Measurements from ENCODE around the gene PARS2. TPM values are rescaled to one million over a fixed set of nuclear protein-coding genes. Genes with fewer than 3 reads are reported as not detected.

Gene PARS2
- total and polyA plus RNA-seq, 2 experiments from 2014 or later, result 5.9 to 13.6 TPM

GRCh38 chr1:54777011-54777410 lies 12.7 kb upstream of the PARS2 start:
- Mint-ChIP-seq H3K27ac (no peak overlapping the region), H3K27me3 (ENCODE audit: insufficient read depth, low read depth, poor library complexity) (peaks cover 26% of the 10 kb centered on the region), H3K9me3 (no peaks in the 10 kb centered on the region; the same call in 2 of the 3 replicates), H3K4me3 (no peak overlapping the region), H3K36me3 (ENCODE audit: low read depth) (no peaks in the 10 kb centered on the region; the same call in 2 of the 3 replicates), H3K4me1 (peaks cover 12% of the 10 kb centered on the region; the same call in 2 of the 3 replicates)
- Histone ChIP-seq H2AFZ (no peak overlapping the region), H3K27ac (ENCODE audit: low read depth) (no peak overlapping the region), H3K4me3 (no peak overlapping the region), H3K4me2 (no peak overlapping the region), H3K9me2 (ENCODE audit: insufficient read depth) (peaks cover 3% of the 10 kb centered on the region; the same call in 1 of the 2 replicates), H3K4me1 (ENCODE audit: insufficient read depth) (peaks cover 4% of the 10 kb centered on the region; the same call in 1 of the 2 replicates), H3F3A (replicated peaks; ENCODE audit: low read depth) (peaks cover 8% of the 10 kb centered on the region), H4K20me1 (replicated peaks; ENCODE audit: insufficient read depth) (0 out of 2 replicates have a peak, but pooled peaks cover 2% of the 10 kb centered on the region), H3K27me3 (ENCODE audit: insufficient read depth) (peaks cover 28% of the 10 kb centered on the region), H3K36me3 (ENCODE audit: insufficient read depth) (no peaks in the 10 kb centered on the region), H3K79me2 (replicated peaks; ENCODE audit: insufficient read depth) (no peaks in the 10 kb centered on the region)
- ATAC-seq (no peak), DNase-seq (ENCODE audit: low spot score) (no peak)
- TF ChIP-seq, protein P1, sequence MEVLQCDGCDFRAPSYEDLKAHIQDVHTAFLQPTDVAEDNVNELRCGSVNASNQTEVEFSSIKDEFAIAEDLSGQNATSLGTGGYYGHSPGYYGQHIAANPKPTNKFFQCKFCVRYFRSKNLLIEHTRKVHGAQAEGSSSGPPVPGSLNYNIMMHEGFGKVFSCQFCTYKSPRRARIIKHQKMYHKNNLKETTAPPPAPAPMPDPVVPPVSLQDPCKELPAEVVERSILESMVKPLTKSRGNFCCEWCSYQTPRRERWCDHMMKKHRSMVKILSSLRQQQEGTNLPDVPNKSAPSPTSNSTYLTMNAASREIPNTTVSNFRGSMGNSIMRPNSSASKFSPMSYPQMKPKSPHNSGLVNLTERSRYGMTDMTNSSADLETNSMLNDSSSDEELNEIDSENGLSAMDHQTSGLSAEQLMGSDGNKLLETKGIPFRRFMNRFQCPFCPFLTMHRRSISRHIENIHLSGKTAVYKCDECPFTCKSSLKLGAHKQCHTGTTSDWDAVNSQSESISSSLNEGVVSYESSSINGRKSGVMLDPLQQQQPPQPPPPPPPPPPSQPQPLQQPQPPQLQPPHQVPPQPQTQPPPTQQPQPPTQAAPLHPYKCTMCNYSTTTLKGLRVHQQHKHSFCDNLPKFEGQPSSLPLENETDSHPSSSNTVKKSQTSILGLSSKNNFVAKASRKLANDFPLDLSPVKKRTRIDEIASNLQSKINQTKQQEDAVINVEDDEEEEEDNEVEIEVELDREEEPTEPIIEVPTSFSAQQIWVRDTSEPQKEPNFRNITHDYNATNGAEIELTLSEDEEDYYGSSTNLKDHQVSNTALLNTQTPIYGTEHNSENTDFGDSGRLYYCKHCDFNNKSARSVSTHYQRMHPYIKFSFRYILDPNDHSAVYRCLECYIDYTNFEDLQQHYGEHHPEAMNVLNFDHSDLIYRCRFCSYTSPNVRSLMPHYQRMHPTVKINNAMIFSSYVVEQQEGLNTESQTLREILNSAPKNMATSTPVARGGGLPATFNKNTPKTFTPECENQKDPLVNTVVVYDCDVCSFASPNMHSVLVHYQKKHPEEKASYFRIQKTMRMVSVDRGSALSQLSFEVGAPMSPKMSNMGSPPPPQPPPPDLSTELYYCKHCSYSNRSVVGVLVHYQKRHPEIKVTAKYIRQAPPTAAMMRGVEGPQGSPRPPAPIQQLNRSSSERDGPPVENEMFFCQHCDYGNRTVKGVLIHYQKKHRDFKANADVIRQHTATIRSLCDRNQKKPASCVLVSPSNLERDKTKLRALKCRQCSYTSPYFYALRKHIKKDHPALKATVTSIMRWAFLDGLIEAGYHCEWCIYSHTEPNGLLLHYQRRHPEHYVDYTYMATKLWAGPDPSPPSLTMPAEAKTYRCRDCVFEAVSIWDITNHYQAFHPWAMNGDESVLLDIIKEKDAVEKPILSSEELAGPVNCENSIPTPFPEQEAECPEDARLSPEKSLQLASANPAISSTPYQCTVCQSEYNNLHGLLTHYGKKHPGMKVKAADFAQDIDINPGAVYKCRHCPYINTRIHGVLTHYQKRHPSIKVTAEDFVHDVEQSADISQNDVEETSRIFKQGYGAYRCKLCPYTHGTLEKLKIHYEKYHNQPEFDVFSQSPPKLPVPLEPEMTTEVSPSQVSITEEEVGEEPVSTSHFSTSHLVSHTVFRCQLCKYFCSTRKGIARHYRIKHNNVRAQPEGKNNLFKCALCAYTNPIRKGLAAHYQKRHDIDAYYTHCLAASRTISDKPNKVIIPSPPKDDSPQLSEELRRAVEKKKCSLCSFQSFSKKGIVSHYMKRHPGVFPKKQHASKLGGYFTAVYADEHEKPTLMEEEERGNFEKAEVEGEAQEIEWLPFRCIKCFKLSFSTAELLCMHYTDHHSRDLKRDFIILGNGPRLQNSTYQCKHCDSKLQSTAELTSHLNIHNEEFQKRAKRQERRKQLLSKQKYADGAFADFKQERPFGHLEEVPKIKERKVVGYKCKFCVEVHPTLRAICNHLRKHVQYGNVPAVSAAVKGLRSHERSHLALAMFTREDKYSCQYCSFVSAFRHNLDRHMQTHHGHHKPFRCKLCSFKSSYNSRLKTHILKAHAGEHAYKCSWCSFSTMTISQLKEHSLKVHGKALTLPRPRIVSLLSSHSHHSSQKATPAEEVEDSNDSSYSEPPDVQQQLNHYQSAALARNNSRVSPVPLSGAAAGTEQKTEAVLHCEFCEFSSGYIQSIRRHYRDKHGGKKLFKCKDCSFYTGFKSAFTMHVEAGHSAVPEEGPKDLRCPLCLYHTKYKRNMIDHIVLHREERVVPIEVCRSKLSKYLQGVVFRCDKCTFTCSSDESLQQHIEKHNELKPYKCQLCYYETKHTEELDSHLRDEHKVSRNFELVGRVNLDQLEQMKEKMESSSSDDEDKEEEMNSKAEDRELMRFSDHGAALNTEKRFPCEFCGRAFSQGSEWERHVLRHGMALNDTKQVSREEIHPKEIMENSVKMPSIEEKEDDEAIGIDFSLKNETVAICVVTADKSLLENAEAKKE (CRISPR knock-in tag; IDR thresholded peaks at IDR 0.05), result no peak
- TF ChIP-seq CREB1 (CRISPR knock-in tag; IDR thresholded peaks at IDR 0.05; ENCODE audit: low read depth), result no peak
- no peak for TF ChIP-seq NANOG (IDR thresholded peaks at IDR 0.05; ENCODE audit: borderline replicate concordance)
- no peak for TF ChIP-seq POLR2AphosphoS5 (IDR thresholded peaks at IDR 0.05; ENCODE audit: low read depth)
- TF ChIP-seq EZH2phosphoT487 (IDR thresholded peaks at IDR 0.05; ENCODE audit: unreplicated experiment), result no peak
- no peak for TF ChIP-seq CTCF (conservative IDR thresholded peaks at IDR 0.05; ENCODE audit: low read depth in 2 of 2)
- no peak for TF ChIP-seq STAT1 (IDR thresholded peaks at IDR 0.05; ENCODE audit: unreplicated experiment)
- no peak for TF ChIP-seq EZH2 (IDR thresholded peaks at IDR 0.05; ENCODE audit: low read depth, unreplicated experiment)
- TF ChIP-seq, protein P2, sequence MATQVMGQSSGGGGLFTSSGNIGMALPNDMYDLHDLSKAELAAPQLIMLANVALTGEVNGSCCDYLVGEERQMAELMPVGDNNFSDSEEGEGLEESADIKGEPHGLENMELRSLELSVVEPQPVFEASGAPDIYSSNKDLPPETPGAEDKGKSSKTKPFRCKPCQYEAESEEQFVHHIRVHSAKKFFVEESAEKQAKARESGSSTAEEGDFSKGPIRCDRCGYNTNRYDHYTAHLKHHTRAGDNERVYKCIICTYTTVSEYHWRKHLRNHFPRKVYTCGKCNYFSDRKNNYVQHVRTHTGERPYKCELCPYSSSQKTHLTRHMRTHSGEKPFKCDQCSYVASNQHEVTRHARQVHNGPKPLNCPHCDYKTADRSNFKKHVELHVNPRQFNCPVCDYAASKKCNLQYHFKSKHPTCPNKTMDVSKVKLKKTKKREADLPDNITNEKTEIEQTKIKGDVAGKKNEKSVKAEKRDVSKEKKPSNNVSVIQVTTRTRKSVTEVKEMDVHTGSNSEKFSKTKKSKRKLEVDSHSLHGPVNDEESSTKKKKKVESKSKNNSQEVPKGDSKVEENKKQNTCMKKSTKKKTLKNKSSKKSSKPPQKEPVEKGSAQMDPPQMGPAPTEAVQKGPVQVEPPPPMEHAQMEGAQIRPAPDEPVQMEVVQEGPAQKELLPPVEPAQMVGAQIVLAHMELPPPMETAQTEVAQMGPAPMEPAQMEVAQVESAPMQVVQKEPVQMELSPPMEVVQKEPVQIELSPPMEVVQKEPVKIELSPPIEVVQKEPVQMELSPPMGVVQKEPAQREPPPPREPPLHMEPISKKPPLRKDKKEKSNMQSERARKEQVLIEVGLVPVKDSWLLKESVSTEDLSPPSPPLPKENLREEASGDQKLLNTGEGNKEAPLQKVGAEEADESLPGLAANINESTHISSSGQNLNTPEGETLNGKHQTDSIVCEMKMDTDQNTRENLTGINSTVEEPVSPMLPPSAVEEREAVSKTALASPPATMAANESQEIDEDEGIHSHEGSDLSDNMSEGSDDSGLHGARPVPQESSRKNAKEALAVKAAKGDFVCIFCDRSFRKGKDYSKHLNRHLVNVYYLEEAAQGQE (IDR thresholded peaks at IDR 0.05; ENCODE audit: unreplicated experiment), result no peak
- no peak for TF ChIP-seq JUNB (IDR thresholded peaks at IDR 0.05; ENCODE audit: unreplicated experiment)
- TF ChIP-seq, protein P3, sequence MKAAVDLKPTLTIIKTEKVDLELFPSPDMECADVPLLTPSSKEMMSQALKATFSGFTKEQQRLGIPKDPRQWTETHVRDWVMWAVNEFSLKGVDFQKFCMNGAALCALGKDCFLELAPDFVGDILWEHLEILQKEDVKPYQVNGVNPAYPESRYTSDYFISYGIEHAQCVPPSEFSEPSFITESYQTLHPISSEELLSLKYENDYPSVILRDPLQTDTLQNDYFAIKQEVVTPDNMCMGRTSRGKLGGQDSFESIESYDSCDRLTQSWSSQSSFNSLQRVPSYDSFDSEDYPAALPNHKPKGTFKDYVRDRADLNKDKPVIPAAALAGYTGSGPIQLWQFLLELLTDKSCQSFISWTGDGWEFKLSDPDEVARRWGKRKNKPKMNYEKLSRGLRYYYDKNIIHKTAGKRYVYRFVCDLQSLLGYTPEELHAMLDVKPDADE (IDR thresholded peaks at IDR 0.05), result no peak
- TF ChIP-seq ZNF114 (CRISPR knock-in tag; IDR thresholded peaks at IDR 0.05), result no peak

All from GM23338 (cell line).